Ectodermal cell (in vitro differentiated cells): Measurements from ENCODE around the gene FAM83C.

Source experiments
- H3K27ac ChIP-seq: 2 replicates; pipeline ENCODE4 v1.7.0; 2013; ENCODE audit warnings: mild to moderate bottlenecking, low read depth, low read length; ENCODE audit not compliant: insufficient read depth, poor library complexity, severe bottlenecking
- H3K27me3 ChIP-seq: 2 replicates; pipeline ENCODE4 v1.7.0; 2013; ENCODE audit warnings: mild to moderate bottlenecking, low read length; ENCODE audit not compliant: insufficient read depth, control insufficient read depth, poor library complexity, severe bottlenecking
- H3K36me3 ChIP-seq: one replicate; pipeline ENCODE4 v1.7.0; 2013; ENCODE audit warnings: low read length; ENCODE audit not compliant: control insufficient read depth, insufficient read depth
- H3K4me1 ChIP-seq: one replicate; pipeline ENCODE4 v1.7.0; 2013; ENCODE audit warnings: low read length; ENCODE audit not compliant: control insufficient read depth, insufficient read depth
- H3K4me3 ChIP-seq: 2 replicates; pipeline ENCODE4 v1.7.0; 2013; ENCODE audit warnings: low read depth, low read length, control low read depth; ENCODE audit not compliant: insufficient read depth
- H3K9me3 ChIP-seq: 2 replicates; pipeline ENCODE4 v1.7.0; 2013; ENCODE audit warnings: mild to moderate bottlenecking, low read length, moderate library complexity; ENCODE audit not compliant: control insufficient read depth
- WGBS, 2 experiments: methylation state at CpG; one replicate each; pipeline ENCODE4 v1.1.7; 2013; ENCODE audit warnings: missing lambda C conversion rate in 2 of 2; 5-methylcytosine and 5-hydroxymethylcytosine counted together

The FAM83C gene

DNA sequence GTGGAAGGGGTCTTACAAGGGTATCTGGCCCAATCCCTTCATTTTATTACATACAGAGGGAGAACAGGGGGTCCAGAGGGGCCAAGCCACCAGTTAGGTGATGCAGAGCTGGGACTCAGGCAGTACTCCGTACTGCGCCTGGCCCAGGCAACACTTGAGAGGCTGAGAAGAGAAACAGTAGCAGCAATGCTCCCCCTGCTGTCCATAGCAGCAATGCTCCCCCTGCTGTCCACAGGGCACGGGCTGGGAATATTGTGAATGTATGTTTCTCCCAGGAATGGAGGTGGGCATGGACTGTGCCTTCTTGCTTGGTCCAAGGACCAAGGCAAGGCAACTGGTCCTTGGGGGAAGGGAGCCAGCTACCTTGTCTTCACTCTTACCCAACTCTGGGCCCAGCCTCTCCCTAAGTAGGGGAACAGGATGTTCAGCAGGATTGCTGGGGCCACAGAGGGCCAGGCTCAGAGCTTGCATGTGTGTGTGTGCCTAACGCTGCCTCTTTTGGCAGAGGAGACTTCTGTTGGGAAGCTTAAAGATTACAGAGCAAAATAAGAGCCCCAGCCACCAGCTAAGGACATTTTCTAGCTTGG, 14.8 kb upstream of the FAM83C start:
- Histone ChIP-seq H3K27me3 (no peaks in the 10 kb centered on the region), H3K27ac (no peak overlapping the region), H3K4me3 (no peak overlapping the region), H3K9me3 (no peaks in the 10 kb centered on the region), H3K36me3 (no peaks in the 10 kb centered on the region), H3K4me1 (no peaks in the 10 kb centered on the region)
- 55 to 62% methylated on average over 4 of the region's 4 CpGs for WGBS, 2 experiments

DNA sequence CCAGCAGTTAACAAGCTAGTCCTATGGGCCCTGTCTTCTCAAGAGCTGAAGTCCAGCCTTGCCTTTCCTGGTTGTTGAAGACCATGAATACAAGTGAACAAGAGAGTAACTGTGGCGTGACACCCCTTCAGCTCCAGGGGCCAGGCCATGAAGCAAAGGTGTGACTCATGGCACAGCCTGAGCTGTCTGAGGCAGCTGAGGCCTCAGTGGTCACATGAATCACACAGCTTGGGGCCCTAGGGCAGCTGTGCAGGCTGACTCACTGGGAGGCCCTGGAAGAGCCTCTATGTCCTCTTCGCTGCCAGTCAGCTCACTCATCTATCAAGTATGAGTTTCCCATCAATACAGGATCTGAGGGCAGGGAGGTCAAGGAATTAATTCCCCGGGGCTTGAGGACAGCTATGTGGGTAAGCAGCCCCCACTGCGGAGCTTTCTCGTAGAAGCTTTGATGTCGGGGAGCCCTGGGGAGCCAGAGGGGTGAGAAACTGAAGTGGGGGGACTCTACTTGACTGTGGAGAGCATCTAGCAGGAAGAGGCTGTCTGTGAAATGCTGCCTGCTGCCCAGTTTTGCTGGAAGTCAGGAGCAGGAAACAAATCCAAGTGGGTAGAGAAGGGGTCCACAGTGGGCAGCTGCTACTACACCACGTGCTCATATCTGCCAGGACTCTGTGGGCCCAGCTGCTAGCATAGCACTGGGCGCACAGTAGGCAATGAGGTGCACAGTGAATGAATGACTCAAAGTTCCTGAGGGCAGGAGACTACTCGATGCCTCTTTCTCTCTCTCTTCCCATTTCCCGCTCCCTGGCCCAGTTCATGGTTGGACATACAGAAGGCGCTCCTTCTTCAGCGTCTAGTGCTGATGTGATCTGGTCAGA, 13.7 kb upstream of the FAM83C start:
- H3K36me3 ChIP-seq = no peaks in the 10 kb centered on the region
- no peaks in the 10 kb centered on the region for H3K9me3 ChIP-seq
- H3K4me1 ChIP-seq = no peaks in the 10 kb centered on the region
- WGBS, 2 experiments = 92 to 94% methylated on average over 12 of the region's 12 CpGs
- H3K27ac ChIP-seq = no peak overlapping the region
- H3K4me3 ChIP-seq = no peak overlapping the region
- H3K27me3 ChIP-seq = no peaks in the 10 kb centered on the region

DNA sequence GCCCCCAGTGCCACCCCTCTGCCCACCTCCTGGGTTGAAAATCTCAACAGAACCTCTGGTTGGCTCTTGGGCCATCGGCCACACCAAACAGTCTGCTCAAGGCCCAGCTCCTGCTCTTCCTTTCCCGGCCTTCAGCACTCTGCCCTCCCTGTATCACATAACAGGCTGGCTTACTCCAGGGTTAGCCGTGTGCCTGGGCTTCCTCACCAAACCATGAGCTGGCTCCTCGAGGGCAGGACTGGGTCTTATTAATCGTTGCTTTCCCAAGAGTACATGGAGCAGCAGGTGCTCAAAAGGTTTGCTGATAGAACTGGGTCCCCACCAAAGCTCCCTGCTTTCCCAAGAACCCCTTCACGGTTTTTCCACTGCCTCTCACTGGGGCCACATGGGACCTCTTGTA, 12.7 kb upstream of the FAM83C start:
- Histone ChIP-seq H3K27ac (no peak overlapping the region), H3K36me3 (no peaks in the 10 kb centered on the region), H3K9me3 (no peaks in the 10 kb centered on the region), H3K4me1 (no peaks in the 10 kb centered on the region), H3K4me3 (no peak overlapping the region), H3K27me3 (no peaks in the 10 kb centered on the region)
- 92 to 93% methylated on average over 6 of the region's 6 CpGs for WGBS, 2 experiments

DNA sequence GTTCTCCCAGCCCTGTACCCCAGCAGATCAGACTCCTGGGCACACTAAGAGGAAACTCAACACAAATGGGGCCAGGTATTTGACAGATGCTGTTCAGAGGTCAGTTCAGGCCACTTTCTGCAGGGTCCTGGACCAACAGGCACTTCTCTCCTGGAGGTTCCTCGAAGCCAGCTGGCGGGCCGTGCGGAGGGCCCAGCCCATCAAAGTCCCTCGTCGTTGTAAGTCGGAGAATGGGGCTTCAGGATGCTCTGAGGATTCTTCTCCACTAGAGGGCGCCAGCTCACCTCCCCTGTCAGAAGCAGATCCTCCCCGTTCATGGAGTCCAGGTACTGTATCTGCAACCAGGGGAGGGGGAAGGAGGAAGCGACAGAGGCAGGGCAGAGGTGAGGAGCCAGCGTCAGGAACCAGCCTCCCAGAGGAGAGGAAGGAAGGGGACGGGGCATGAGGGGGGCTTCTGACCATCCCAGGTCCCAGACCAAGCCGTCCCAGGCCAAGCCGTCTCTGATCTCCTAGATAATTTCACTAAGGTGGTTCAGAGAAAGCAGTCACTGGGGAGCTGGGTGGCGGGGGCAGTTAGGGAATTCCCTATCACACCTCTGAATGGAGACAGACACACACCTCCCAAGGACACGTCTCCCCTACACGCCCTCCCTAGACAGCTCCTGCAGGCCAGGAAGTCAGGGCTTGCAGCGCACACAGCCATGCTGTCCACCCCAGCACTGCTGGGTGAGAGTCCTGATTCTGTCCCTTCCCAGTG, 11.7 kb upstream of the FAM83C start:
- H3K4me1 ChIP-seq = no peaks in the 10 kb centered on the region
- 31 to 32% methylated on average over 18 of the region's 18 CpGs for WGBS, 2 experiments

DNA sequence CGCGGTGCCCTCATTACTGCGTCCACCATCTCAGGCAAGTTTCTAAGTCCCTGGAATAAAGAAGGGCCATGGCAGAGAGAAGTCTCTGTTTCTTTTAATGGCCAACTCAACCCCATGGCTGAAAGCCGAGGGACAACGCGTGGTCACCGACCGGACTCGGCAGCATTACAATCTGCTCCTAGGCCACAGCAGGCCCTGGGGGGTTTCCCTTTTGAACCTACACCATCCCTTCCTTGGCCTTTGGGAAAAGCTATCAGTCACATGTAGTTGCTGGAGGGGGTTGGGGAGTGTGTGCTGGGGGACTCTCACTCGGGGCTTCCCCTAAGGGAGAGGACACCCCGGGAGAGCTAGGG, 11.1 kb upstream of the FAM83C start:
- Histone ChIP-seq H3K36me3 (no peaks in the 10 kb centered on the region), H3K9me3 (no peaks in the 10 kb centered on the region), H3K4me3 (no peak overlapping the region), H3K4me1 (no peaks in the 10 kb centered on the region), H3K27me3 (no peaks in the 10 kb centered on the region), H3K27ac (no peak overlapping the region)
- WGBS, 2 experiments = 94 to 95% methylated on average over 11 of the region's 11 CpGs

More for the DNA sequence above, 11.7 kb upstream of the FAM83C start:
- no peak overlapping the region for H3K4me3 ChIP-seq
- no peak overlapping the region for H3K27ac ChIP-seq
- H3K9me3 ChIP-seq = no peaks in the 10 kb centered on the region
- no peaks in the 10 kb centered on the region for H3K36me3 ChIP-seq
- H3K27me3 ChIP-seq = no peaks in the 10 kb centered on the region

DNA sequence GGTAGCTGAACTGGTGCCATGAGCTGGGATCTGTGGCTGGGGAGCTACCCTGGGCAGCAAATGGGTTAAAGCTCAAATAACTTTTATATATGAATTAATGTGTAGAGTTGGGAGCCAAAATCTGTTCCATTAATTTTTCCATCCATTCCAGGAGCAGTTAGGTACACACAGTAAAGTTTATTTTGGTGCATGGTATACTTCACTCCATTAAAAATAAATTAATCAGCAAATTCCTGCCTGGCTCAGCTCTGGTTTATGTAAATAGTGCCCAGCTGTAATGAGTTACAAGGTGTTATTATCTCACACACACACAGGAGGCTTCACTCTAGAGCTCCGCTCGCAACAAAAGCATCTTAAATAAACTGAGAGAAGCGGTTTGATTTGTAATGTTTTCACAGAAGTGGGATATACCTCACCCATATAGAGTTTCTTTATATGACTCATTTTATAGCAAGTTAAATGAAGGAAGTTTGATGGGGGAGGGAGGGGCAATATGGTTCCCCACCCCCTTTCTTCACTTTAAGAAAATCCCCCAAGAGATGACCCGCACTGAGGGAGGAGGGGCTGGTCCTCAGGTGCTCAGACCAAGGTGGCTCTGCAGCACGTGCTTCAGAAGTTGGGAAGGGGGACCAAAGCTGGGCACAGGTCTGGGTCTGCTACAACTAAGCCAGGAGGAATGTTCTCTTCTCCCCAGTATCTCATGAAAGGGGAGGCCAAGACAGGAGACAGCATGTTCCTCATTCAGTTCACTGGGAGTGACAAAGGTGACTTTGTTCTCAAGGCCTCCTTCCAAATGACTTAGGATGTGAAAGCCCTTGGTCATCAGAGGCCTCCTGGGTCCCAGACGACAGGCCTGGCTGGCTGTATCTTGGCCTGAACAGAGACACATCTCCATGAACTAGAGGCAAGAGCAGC, 10.5 kb upstream of the FAM83C start:
- H3K27ac ChIP-seq = no peak overlapping the region
- H3K4me3 ChIP-seq = no peak overlapping the region
- no peaks in the 10 kb centered on the region for H3K4me1 ChIP-seq
- no peaks in the 10 kb centered on the region for H3K36me3 ChIP-seq
- WGBS, 2 experiments = 88 to 95% methylated on average over 3 of the region's 6 CpGs
- no peaks in the 10 kb centered on the region for H3K9me3 ChIP-seq
- H3K27me3 ChIP-seq = no peaks in the 10 kb centered on the region

DNA sequence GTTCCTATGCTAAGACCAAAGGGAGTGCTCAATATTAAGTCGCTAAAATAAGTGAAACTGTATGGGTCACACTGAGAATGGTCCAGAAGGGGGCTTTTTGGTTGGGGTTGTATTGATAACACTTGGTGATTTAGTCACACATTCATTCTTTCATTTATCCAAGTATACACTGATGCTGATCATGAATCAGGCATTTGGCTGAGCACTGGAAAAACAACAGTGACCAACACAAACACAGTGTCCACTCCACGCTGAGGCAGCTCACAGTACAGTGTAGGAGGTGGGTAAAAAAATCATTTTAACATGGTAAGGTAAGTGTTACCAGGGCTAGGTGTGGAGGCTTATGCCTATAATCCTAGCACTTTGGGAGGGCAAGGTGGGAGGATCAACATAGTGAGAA, 9.2 kb upstream of the FAM83C start:
- H3K27ac ChIP-seq = no peak overlapping the region
- H3K4me3 ChIP-seq = no peak overlapping the region
- no peaks in the 10 kb centered on the region for H3K9me3 ChIP-seq
- WGBS, 2 experiments = 92 to 95% methylated on average over 2 of the region's 2 CpGs
- no peaks in the 10 kb centered on the region for H3K27me3 ChIP-seq
- no peaks in the 10 kb centered on the region for H3K4me1 ChIP-seq
- H3K36me3 ChIP-seq = no peaks in the 10 kb centered on the region

DNA sequence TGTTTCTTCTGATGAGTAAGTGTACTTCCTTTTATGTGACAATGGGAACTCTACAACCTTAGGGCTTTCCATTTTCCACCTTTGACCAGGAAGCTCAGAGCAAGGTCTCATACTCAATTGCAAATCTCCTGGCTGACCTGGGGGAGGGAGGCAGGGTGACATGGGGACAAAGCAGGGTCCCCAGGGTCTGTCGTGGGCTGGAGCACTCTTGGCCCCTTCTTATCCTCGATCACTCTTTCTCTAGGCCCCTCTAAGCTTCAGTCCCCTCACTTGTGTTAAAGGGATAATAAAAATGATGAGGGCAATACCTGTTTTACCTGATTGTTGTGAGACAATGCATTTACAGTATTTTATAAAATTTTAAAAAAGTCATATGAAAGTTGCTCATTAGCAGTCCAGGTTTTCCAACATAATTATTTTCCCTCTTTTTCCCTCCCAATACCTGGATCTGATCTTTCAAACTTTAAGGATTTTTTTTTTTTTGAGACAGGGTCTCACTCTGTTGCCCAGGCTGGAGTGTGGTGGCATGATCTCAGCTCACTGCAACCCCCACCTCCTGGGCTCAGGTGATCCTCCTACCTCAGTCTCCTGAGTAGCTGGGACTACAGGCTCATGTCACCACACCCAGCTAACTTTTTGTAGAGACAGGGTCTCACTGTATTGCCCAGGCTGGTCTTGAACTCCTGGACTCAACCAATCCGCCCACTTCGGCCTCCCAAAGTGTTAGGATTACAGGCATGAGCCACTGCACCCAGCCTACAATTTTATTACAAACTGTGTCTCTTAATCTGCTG, 8.4 kb upstream of the FAM83C start:
- Histone ChIP-seq H3K4me3 (no peak overlapping the region), H3K27ac (no peak overlapping the region), H3K36me3 (no peaks in the 10 kb centered on the region), H3K4me1 (no peaks in the 10 kb centered on the region), H3K9me3 (no peaks in the 10 kb centered on the region), H3K27me3 (no peaks in the 10 kb centered on the region)
- WGBS, 2 experiments = 85 to 93% methylated on average over 4 of the region's 4 CpGs

DNA sequence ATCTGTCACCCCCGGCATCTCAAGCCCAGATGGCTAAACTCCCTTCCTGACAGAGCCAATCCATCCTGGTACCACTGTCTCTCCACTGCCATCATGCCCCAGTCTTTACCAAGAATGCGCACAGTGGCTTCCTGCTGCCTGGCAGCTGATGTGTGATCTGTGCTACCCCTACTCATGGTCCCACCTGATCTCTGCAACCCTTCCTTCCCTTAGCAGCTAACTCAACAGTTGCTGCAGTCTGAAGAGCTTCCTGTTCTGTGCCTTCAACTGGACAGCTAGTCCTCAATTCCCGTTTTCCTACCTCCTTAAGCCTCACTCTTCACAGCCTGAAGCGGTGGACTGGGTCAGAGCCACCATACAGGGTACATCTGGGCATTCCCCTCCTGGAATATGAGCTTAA, 7.6 kb upstream of the FAM83C start:
- H3K27ac ChIP-seq = no peak overlapping the region
- H3K4me3 ChIP-seq = no peak overlapping the region
- no peaks in the 10 kb centered on the region for H3K9me3 ChIP-seq
- no peaks in the 10 kb centered on the region for H3K4me1 ChIP-seq
- H3K36me3 ChIP-seq = no peaks in the 10 kb centered on the region
- WGBS, 2 experiments = 91 to 94% methylated on average over 4 of the region's 4 CpGs
- no peaks in the 10 kb centered on the region for H3K27me3 ChIP-seq
